ENCODE measurements around the gene LMAN1L. TPM values are rescaled to one million over a fixed set of nuclear protein-coding genes. Genes with fewer than 3 reads are reported as not detected.

The LMAN1L gene
- total and polyA plus RNA-seq, 4 experiments from 2014 or later: 0.23 to 0.39 TPM; not detected in 2

DNA sequence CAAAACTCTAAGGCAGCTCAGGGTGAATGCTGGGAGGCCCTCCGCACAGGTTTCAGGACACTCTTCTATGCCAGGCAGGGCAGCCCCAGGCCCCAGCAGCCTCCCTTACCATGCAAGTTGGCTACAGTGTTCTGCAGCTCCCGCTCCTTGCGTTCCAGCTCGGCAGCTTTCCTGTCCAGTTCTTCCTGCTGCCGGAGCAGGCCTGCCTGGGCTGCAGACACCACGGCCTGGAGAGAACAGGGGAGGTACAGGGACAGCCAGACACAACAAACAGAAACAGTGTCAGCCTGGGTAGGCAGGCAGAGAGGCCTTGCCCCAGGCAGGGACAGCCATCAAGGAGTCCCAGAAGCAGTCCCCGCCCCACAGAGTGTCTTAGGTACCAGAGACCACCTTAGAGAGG is 39.3 kb downstream of the LMAN1L start:
- DNase-seq: no peak
- peaks cover 5% of the 10 kb centered on the region for H3K4me1 ChIP-seq (ENCODE audit: insufficient read depth, low read length)
- H3K27me3 ChIP-seq (ENCODE audit: insufficient read depth, low read length): no peaks in the 10 kb centered on the region
- peaks cover 68% of the 10 kb centered on the region for H3K36me3 ChIP-seq (ENCODE audit: insufficient read depth, low read length)
- no peak overlapping the region for H3K27ac ChIP-seq (ENCODE audit: low read depth, low read length)
- H3K4me3 Mint-ChIP-seq: no peak overlapping the region
- peaks cover 30 to 64% of the 10 kb centered on the region in 2 donors for H3K36me3 Mint-ChIP-seq
- peaks cover 4 to 14% (median 11%) of the 10 kb centered on the region in 4 donors for H3K4me1 Mint-ChIP-seq
- intact Hi-C loops (cut with micrococcal nuclease): no loop called here
- H3K27ac Mint-ChIP-seq: peak overlapping the region in 2 of 7 donors; percentile 24 to 57
- CTCF ChIA-PET (ENCODE audit: partially characterized antibody): interaction anchor here (0.9 to 2.9 kb wide), 2 partner anchors 50 to 217 kb away, joined by 3 to 10 read pairs; no protein-coding TSS in a partner anchor
- POLR2A ChIA-PET (ENCODE audit: partially characterized antibody): interaction anchor here (0.8 to 1.9 kb wide), 2 partner anchors 12 to 50 kb away, joined by 3 to 4 read pairs; no protein-coding TSS in a partner anchor
- H3K4me3 ChIP-seq (ENCODE audit: low read length in 2 of 2): no peak overlapping the region
- no peaks in the 10 kb centered on the region for H3K27me3 Mint-ChIP-seq
- H3K9me3 Mint-ChIP-seq: no peaks in the 10 kb centered on the region
- no peaks in the 10 kb centered on the region for H3K9me3 ChIP-seq (ENCODE audit: control insufficient read depth in 1 of 2, low read length in 2 of 2)

DNA sequence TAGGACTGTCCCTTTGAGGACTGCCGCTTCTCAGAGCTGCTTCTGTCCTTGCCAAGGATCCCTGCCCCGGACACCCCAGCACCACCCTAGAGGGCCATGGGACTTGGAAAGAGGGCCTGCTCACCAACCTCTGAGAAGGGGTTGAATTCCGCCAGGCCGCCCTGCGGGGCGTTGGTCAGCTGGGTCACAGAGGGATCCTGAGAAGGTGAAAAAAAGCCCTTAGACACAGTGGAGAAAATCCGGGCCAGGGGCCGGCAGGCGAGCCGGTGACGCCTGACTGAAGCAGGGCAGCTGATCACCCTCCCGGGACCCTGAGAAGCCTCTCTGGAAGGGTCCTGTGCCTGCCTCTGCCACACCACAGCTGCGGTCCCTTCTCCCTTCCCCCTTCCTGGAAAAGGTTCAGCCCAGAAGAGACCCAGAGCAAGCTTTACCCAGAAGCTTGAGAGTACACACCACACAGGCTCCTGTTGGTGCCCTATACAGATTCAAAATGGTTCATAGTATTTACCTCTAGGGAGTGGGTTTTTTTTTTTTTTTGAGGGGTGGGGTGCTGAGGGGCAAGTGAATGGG is 41.9 kb downstream of the LMAN1L start:
- Histone ChIP-seq H3K9me3 (ENCODE audit: control insufficient read depth in 1 of 2, low read length in 2 of 2) (no peaks in the 10 kb centered on the region), H3K27ac (ENCODE audit: low read depth, low read length) (no peak overlapping the region), H3K36me3 (ENCODE audit: insufficient read depth, low read length) (peaks cover 48% of the 10 kb centered on the region), H3K27me3 (ENCODE audit: insufficient read depth, low read length) (no peaks in the 10 kb centered on the region), H3K4me3 (ENCODE audit: low read length in 2 of 2) (no peak overlapping the region), H3K4me1 (ENCODE audit: insufficient read depth, low read length) (peaks cover 31% of the 10 kb centered on the region)
- no peaks in the 10 kb centered on the region for H3K9me3 Mint-ChIP-seq
- H3K27ac Mint-ChIP-seq: peak overlapping the region in 1 of 7 donors; percentile 22
- CTCF ChIA-PET (ENCODE audit: partially characterized antibody): interaction anchor here (1.5 to 2.7 kb wide), 3 partner anchors 10 to 47 kb away, joined by 3 to 11 read pairs (median 6); no protein-coding TSS in a partner anchor
- POLR2A ChIA-PET (ENCODE audit: partially characterized antibody): interaction anchor here (1.0 to 1.4 kb wide), 2 partner anchors 9 kb away, joined by 3 read pairs; no protein-coding TSS in a partner anchor
- intact Hi-C loops (cut with micrococcal nuclease): no loop called here
- H3K27me3 Mint-ChIP-seq: no peaks in the 10 kb centered on the region
- peaks cover 16 to 58% of the 10 kb centered on the region in 2 donors for H3K36me3 Mint-ChIP-seq
- H3K4me1 Mint-ChIP-seq: peaks cover 16 to 39% (median 28%) of the 10 kb centered on the region in 4 donors
- no peak for DNase-seq
- no peak overlapping the region for H3K4me3 Mint-ChIP-seq

DNA sequence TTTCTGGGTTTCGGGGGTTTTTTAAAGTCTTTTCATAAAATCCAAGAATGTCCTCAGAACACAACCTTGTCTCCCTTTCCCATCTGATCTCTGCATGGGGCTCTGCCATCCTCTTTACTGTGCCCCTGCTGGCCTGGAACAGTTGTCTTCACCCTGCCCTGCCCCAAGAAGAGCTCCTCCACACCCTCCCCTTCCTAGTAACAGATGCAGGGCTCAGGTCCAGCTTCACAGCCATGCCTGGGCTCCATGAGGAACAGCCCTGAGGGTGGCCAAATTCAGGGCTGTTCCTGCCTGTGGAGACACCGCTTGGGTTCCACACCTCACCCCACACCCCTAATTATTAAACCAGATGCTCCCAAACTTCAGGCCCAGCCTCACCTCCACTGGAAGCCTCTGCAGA is 43.2 kb downstream of the LMAN1L start:
- Mint-ChIP-seq H3K4me3 (peak overlapping the region in 2 of 8 donors; percentile 25 to 46), H3K4me1 (peaks cover 18 to 42% (median 30%) of the 10 kb centered on the region in 4 donors), H3K9me3 (no peaks in the 10 kb centered on the region), H3K27me3 (no peaks in the 10 kb centered on the region), H3K36me3 (peaks cover 14 to 49% of the 10 kb centered on the region in 2 donors), H3K27ac (peak overlapping the region in 4 of 7 donors; percentile 64 to 81 (median 68))
- Histone ChIP-seq H3K27ac (ENCODE audit: low read depth, low read length) (no peak overlapping the region), H3K9me3 (ENCODE audit: control insufficient read depth in 1 of 2, low read length in 2 of 2) (no peaks in the 10 kb centered on the region), H3K4me3 (ENCODE audit: low read length in 2 of 2) (no peak overlapping the region), H3K4me1 (ENCODE audit: insufficient read depth, low read length) (peaks cover 32% of the 10 kb centered on the region), H3K36me3 (ENCODE audit: insufficient read depth, low read length) (peaks cover 35% of the 10 kb centered on the region), H3K27me3 (ENCODE audit: insufficient read depth, low read length) (no peaks in the 10 kb centered on the region)
- CTCF ChIA-PET (ENCODE audit: partially characterized antibody): interaction anchor here (0.7 to 2.7 kb wide), 5 partner anchors 14 to 122 kb away, joined by 3 to 11 read pairs (median 3); no protein-coding TSS in a partner anchor
- intact Hi-C loops (cut with micrococcal nuclease): loop anchor here (2.0 kb wide), 1 partner anchor 15 kb away; no protein-coding TSS in a partner anchor
- DNase-seq: no peak
- POLR2A ChIA-PET (ENCODE audit: partially characterized antibody): interaction anchor here (0.6 to 3.6 kb wide), 4 partner anchors 9 to 13 kb away, joined by 3 to 20 read pairs (median 3); no protein-coding TSS in a partner anchor

DNA sequence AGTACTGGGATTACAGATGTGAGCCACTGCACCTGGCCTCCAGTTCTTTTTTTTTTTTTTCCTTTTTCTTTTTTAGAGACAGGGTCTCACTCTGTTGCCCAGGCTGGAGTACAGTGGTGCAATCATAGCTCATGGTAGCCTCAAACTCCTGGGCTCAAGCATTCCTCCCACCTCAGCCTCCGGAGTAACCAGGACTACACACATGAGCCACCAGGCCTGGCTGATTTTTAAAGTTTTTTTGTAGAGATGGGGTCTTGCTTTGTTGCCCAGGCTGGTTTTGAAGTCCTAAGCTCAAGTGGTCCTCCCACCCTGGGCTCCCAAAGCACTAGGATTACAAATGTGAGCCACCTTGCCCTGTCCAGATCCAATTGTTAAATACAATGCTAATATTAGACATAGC is 43.9 kb downstream of the LMAN1L start:
- peaks cover 9 to 42% of the 10 kb centered on the region in 2 donors for H3K36me3 Mint-ChIP-seq
- no peaks in the 10 kb centered on the region for H3K9me3 Mint-ChIP-seq
- peaks cover 32% of the 10 kb centered on the region for H3K4me1 ChIP-seq (ENCODE audit: insufficient read depth, low read length)
- H3K27me3 Mint-ChIP-seq: no peaks in the 10 kb centered on the region
- H3K27me3 ChIP-seq (ENCODE audit: insufficient read depth, low read length): no peaks in the 10 kb centered on the region
- no peak overlapping the region for H3K27ac ChIP-seq (ENCODE audit: low read depth, low read length)
- CTCF ChIA-PET (ENCODE audit: partially characterized antibody): interaction anchor here (0.7 to 2.7 kb wide), 4 partner anchors 13 to 90 kb away, joined by 3 to 11 read pairs (median 4); no protein-coding TSS in a partner anchor
- no peaks in the 10 kb centered on the region for H3K9me3 ChIP-seq (ENCODE audit: control insufficient read depth in 1 of 2, low read length in 2 of 2)
- no peak for DNase-seq
- H3K4me3 Mint-ChIP-seq: peak overlapping the region in 1 of 8 donors; percentile 17
- peaks cover 18 to 47% (median 30%) of the 10 kb centered on the region in 4 donors for H3K4me1 Mint-ChIP-seq
- H3K36me3 ChIP-seq (ENCODE audit: insufficient read depth, low read length): peaks cover 28% of the 10 kb centered on the region
- POLR2A ChIA-PET (ENCODE audit: partially characterized antibody): interaction anchor here (0.6 to 3.6 kb wide), 5 partner anchors 9 to 13 kb away, joined by 3 to 20 read pairs (median 3); no protein-coding TSS in a partner anchor
- H3K4me3 ChIP-seq (ENCODE audit: low read length in 2 of 2): no peak overlapping the region
- intact Hi-C loops (cut with micrococcal nuclease): loop anchor here (2.0 kb wide), 1 partner anchor 14 kb away; no protein-coding TSS in a partner anchor
- peak overlapping the region in 5 of 7 donors; percentile 17 to 93 (median 74) for H3K27ac Mint-ChIP-seq

GRCh38 chr15:74857082-74857655 is 44.5 kb downstream of the LMAN1L start:
- Histone ChIP-seq H3K4me3 (ENCODE audit: low read length in 2 of 2) (no peak overlapping the region), H3K4me1 (ENCODE audit: insufficient read depth, low read length) (peaks cover 32% of the 10 kb centered on the region), H3K27me3 (ENCODE audit: insufficient read depth, low read length) (no peaks in the 10 kb centered on the region), H3K9me3 (ENCODE audit: control insufficient read depth in 1 of 2, low read length in 2 of 2) (no peaks in the 10 kb centered on the region), H3K36me3 (ENCODE audit: insufficient read depth, low read length) (peaks cover 22% of the 10 kb centered on the region), H3K27ac (ENCODE audit: low read depth, low read length) (peak overlapping the region; percentile 11)
- ChIA-PET POLR2A (ENCODE audit: partially characterized antibody) (interaction anchor here (0.6 to 3.6 kb wide), 3 partner anchors 11 to 295 kb away, joined by 4 to 20 read pairs (median 5); no protein-coding TSS in a partner anchor), CTCF (ENCODE audit: partially characterized antibody) (interaction anchor here (0.7 to 2.7 kb wide), 6 partner anchors 13 to 64 kb away, joined by 3 to 11 read pairs (median 7); partner anchors contain the start of gene FAM219B)
- intact Hi-C loops (cut with micrococcal nuclease): loop anchor here (2.0 kb wide), 1 partner anchor 14 kb away; no protein-coding TSS in a partner anchor
- DNase-seq: no peak
- Mint-ChIP-seq H3K27me3 (no peaks in the 10 kb centered on the region), H3K9me3 (no peaks in the 10 kb centered on the region), H3K36me3 (peaks cover 7 to 36% of the 10 kb centered on the region in 2 donors), H3K4me1 (peaks cover 18 to 47% (median 30%) of the 10 kb centered on the region in 4 donors), H3K27ac (peak overlapping the region; percentile 74 to 94 (median 80)), H3K4me3 (peak overlapping the region in 1 of 8 donors; percentile 17)

- no peak for DNase-seq
- intact Hi-C loops (cut with micrococcal nuclease): loop anchor here (2.0 kb wide), 1 partner anchor 13 kb away; no protein-coding TSS in a partner anchor
- Mint-ChIP-seq H3K27me3 (no peaks in the 10 kb centered on the region), H3K9me3 (no peaks in the 10 kb centered on the region), H3K27ac (peak overlapping the region; percentile 52 to 94 (median 80)), H3K4me3 (peak overlapping the region in 2 of 8 donors; percentile 5 to 39), H3K4me1 (peaks cover 18 to 47% (median 30%) of the 10 kb centered on the region in 4 donors), H3K36me3 (peaks cover 4 to 30% of the 10 kb centered on the region in 2 donors)
- no peaks in the 10 kb centered on the region for H3K27me3 ChIP-seq (ENCODE audit: insufficient read depth, low read length)
- ChIA-PET POLR2A (ENCODE audit: partially characterized antibody) (interaction anchor here (0.6 to 3.6 kb wide), 8 partner anchors 11 to 296 kb away, joined by 3 to 20 read pairs (median 4); partner anchors contain the start of genes FAM219B and MPI), CTCF (ENCODE audit: partially characterized antibody) (interaction anchor here (0.7 to 1.7 kb wide), 6 partner anchors 10 to 49 kb away, joined by 3 to 10 read pairs (median 5); partner anchors contain the start of gene FAM219B)
- peaks cover 15% of the 10 kb centered on the region for H3K36me3 ChIP-seq (ENCODE audit: insufficient read depth, low read length)
- peaks cover 32% of the 10 kb centered on the region for H3K4me1 ChIP-seq (ENCODE audit: insufficient read depth, low read length)
- H3K4me3 ChIP-seq (ENCODE audit: low read length in 2 of 2): no peak overlapping the region
- H3K9me3 ChIP-seq (ENCODE audit: control insufficient read depth in 1 of 2, low read length in 2 of 2): no peaks in the 10 kb centered on the region
- H3K27ac ChIP-seq (ENCODE audit: low read depth, low read length): no peak overlapping the region
Measured at GRCh38 chr15:74857671-74858368, 45.2 kb downstream of the LMAN1L start.

Data from CD4-positive, alpha-beta memory T cell (primary cell).